Measurements from ENCODE around the gene ADAM8.

The ADAM8 gene

DNA sequence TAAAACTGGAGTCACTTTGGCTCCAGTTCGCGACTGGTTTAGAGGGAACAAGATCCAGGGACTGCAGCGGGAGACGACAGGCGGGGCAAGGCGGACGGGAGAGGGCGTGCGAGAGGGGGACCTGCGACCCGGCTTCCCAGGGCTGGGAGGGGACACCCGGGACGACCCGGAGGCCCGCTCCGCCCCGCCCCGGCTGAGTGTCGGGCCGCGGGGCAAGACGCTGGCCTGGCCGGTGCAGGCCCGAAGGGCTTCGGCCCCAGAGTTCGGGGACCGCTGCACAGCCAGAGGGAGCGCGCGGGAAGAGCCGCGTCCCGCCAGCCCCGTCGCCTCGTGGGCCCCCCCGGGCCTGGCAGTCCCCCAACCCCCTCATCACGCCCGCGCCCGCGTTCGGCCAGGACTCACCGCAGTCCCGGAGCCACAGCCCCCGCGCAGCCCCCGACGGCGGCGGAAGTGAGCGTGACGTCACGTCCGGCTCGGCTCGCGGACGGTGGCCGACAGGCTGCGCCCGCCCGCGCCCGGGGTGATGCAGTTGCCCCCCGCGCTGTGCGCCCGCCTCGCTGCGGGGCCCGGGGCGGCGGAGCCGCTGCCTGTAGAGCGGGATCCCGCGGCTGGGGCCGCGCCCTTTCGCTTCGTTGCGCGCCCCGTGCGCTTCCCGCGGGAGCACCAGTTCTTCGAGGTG is 31.9 kb upstream of the ADAM8 start, which contains the start of the genes TUBGCP2 and ZNF511:
TUBGCP2 (minus strand) TSS at position 452 of the 679 bp plus-strand sequence. CDS start 5,931 bp downstream, outside the sequence.
ZNF511 (plus strand) TSS at position 494 of the 679 bp plus-strand sequence; CDS start at position 524, 30 bp downstream.
- peak; percentile 76 for DNase-seq (ENCODE audit: low spot score)

GRCh38 chr10:133307776-133308420 is 31.2 kb upstream of the ADAM8 start:
- peak; percentile 60 for DNase-seq (ENCODE audit: low spot score)

GRCh38 chr10:133306941-133307379 is 30.3 kb upstream of the ADAM8 start:
- DNase-seq (ENCODE audit: low spot score): no peak

- DNase-seq (ENCODE audit: low spot score): no peak
These were observed 29.4 kb upstream of the ADAM8 start for GRCh38 chr10:133306097-133306476.

DNA sequence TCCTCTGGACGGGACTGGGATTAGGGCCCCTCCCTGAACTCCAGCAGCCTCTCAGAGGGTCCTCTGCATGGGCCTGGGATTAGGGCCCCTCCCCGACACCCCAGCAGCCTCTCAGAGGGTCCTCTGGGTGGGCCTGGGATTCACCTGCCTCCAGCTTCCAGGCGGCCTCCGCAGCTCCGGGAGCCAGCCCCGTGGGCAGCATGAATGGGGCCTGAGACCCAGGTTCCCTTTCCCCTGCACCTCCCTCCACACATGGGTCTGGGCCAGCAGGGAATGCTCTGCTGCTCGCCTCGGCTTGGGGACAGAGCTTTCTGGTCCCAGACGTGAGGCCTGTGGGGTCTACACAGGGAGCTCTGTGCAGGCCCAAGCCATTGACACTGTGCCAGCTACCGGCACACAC is 26.5 kb upstream of the ADAM8 start:
- DNase-seq (ENCODE audit: low spot score): no peak

DNA sequence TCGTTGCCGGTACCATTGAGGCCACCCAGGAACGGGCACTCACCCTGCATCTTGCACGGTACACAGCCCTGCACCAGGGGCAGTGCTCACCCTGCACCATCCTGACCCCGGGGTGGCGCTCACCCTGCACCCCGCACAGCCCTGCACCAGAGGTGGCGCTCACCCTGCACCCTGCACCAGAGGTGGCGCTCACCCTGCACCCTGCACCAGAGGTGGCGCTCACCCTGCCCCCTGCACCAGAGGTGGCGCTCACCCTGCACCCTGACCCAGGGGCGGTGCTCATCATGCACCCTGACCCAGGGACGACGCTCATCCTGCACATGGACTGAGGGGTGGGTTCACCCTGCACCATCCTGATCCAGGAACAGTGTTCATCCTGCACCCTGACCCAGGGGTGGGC is 25.6 kb upstream of the ADAM8 start:
- DNase-seq (ENCODE audit: low spot score): no peak

- DNase-seq (ENCODE audit: low spot score): no peak
These were observed 23.1 kb upstream of the ADAM8 start for GRCh38 chr10:133299738-133300137.

- no peak for DNase-seq (ENCODE audit: low spot score)
These were observed 22.6 kb upstream of the ADAM8 start for GRCh38 chr10:133299224-133299623.

DNA sequence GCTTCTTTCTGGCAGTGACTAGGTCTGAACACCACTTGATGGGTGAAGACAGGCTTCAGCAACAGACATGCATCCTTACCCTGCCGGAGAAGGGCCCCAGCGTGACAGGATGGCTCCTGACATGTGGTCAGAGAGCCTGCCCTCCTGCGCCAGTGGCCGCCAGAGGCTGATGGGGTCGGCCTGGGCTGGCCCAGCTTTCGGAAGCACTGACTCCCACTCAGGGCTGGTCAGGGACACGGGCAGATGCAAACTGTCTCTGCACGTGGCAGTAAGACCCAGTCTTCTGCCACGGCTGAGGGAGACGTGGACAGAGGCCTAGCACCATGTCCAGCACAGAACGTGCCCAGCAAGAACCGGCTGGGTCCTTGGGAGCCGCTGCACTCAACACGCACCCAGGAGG is 21.8 kb upstream of the ADAM8 start:
- no peak for DNase-seq (ENCODE audit: low spot score)

DNA sequence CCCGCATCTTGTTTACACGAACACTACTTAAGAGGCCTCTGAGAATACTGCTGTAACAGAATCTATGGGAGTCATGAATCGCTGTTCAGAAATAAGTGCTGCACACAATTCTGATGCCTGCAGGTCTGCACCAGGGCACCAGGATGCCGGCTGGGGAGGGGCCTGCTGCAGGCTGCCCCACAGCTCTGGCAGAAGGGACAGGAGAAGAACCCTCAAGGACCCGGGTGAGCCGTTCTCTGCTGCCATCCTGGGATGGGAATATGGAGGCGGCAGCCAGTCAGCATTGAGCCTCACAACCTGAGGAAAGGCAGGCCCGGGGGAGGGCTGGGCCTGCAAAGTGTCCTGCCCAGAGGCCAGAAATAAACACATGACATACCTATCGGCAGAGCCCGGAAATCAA is 20.8 kb upstream of the ADAM8 start:
- no peak for DNase-seq (ENCODE audit: low spot score)

DNA sequence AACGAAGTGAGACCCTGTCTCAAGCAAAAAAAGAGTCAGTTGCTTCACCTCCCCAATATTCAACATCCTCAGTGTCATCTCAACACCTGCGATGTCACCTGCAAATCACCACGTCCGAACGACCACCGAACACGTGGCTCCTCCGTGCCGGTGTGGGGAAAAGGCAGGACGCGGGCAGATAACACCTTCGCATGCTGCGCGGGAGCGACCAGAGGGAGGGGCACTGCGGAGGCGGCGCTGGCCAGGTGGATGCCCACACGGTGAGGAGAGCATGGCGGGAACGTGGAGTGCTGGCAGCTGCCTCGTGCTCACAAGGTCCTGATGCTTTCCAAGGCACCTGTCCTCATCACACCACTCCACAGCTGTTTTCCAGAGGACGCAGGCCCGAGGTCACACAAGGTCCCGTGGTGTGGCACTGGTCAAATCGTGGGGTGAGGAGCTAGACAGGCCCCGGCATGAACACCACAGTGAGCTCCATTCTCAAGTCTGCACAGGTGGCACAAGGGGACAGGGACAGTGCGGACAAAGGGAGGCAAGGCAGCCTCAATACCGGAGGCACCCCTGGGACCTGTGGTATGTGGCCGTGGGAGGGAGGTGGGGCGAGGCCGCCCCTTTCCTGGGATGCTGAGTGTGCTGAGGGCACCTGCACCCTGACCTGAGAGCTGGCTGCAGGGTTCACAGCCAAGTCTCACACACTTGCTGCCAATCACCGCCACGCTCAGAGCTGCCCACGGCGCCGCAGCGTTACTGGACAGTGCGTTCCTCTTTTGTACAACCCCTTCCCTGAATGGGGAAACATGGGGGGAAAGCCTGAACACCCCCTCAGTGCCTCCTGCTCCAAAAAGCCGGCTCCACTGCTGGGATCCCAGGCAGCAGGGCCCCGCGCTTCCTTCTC is 19.0 kb upstream of the ADAM8 start:
- no peak for DNase-seq (ENCODE audit: low spot score)

GRCh38 chr10:133294189-133294588 is 17.5 kb upstream of the ADAM8 start:
- no peak for DNase-seq (ENCODE audit: low spot score)

DNA sequence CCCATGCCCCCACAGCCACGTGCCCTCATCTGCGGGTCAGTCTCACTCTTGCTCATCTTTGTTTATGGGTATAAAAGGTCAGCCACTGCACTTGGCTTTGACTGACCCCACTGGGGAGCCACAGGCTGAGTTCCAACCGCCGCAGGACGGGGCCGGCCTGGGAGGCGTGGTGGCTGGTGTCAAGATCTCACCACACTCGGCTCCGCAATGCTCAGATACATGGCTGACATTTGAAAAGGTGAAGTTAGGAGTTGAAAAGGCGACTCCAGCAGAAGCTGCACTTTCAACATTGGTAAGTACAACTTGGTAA is 17.1 kb upstream of the ADAM8 start:
- no peak for DNase-seq (ENCODE audit: low spot score)

DNA sequence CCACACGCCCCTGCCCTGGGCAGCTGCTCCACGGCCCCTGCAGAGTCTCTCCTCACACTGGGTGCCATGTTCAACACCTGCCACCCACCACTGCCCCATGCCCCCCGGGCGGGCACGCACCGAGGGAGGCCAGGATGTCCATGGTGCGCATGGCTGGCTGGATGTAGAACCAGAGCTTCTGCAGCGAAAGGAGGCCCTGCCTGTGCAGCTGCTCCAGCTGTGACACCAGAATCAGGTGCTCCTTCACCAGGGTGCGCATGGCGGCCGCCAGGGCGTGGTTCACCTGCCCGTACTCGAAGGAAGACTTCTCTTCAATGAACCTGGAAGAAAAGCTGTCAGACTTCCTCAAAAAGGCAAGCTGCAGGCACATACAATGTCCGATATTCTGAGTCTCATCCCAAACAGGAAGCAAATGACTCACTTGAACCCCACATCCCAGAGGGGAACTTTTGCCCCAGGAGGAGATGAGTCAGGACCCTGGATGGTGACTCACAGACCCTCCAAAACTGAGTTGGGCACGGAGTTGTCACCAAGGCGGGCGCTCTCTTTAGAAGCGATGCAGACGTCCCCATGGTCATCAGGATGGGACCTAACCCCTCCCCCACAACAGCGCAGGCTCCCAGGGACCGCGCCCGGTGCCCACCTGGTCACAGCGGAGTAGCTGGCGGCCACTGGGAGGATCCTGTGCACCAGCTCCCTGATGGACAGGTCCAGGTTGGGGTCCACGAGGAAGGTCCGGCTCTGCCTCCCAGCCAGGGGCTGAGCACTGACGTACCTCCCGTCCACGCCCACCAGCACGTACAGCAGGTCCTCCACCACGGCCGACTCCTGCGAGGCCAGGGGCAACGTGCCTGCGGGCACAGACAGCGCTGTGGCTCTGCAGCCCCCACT is 16.5 kb upstream of the ADAM8 start:
- DNase-seq (ENCODE audit: low spot score): peak; percentile 69

GRCh38 chr10:133289761-133290160 is 13.1 kb upstream of the ADAM8 start:
- DNase-seq (ENCODE audit: low spot score): no peak

DNA sequence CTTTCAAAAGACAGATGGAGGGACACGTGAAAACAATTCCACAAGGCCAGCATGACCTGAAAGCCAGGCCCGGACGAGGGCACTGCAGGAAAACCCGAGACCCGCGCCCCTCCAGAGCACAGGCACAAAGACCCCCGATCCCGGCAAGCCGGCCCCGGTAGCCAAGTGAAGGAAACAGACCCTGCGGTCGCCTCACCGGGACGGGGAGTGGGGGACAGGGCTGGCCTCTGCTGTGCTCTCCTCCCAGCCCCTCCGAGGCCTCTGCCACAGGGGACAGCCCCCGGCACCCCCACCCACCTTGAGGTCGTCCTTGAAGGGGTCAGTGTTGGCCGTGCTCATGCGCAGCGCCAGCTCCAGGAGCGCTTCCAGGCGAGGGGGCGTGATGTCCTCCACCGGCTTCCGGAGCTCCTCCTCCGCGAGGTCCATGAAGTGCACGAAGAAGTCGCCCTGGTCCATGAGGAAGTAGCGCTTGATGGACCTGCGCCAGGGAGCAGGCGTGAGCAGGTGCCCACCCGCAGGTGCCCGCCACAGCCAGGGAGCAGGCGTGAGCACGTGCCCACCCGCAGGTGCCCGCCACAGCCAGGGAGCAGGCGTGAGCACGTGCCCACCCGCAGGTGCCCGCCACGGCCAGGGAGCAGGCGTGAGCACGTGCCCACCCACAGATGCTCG is 11.3 kb upstream of the ADAM8 start:
- no peak for DNase-seq (ENCODE audit: low spot score)

GRCh38 chr10:133286366-133286765 is 9.7 kb upstream of the ADAM8 start:
- DNase-seq (ENCODE audit: low spot score): no peak

GRCh38 chr10:133285217-133285616 is 8.5 kb upstream of the ADAM8 start:
- DNase-seq (ENCODE audit: low spot score): no peak

- DNase-seq (ENCODE audit: low spot score): no peak
These were observed 7.3 kb upstream of the ADAM8 start for GRCh38 chr10:133283931-133284330.

- DNase-seq (ENCODE audit: low spot score): no peak
These were observed 6.2 kb upstream of the ADAM8 start for GRCh38 chr10:133282846-133283390.
